ENCODE data around the gene CDC42BPB.

DNA sequence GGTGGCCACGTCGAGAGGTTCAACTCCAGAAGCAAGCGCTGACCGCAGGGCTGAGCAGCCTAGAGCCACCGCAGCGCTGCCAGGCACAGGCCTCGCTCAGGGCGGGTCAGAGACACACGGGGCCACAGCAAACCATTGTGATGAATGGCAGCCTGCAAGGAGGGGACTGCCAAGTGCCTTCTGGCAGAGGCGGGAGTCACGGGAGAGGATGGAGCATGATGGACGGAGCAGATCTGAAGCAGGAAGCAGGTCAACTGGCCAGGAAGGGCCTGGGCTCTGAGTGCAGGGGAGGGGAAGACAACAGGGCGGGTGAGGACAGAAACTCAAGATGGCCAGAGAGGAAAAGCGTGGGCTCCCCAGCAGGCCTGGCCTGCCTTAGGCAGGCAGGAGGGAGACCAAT, 49.8 kb downstream of the CDC42BPB start:
- no peak for TF ChIP-seq SCRT1 (tag by site-specific recombination; IDR thresholded peaks at IDR 0.05; ENCODE audit: borderline replicate concordance)
- TF ChIP-seq, protein P1, sequence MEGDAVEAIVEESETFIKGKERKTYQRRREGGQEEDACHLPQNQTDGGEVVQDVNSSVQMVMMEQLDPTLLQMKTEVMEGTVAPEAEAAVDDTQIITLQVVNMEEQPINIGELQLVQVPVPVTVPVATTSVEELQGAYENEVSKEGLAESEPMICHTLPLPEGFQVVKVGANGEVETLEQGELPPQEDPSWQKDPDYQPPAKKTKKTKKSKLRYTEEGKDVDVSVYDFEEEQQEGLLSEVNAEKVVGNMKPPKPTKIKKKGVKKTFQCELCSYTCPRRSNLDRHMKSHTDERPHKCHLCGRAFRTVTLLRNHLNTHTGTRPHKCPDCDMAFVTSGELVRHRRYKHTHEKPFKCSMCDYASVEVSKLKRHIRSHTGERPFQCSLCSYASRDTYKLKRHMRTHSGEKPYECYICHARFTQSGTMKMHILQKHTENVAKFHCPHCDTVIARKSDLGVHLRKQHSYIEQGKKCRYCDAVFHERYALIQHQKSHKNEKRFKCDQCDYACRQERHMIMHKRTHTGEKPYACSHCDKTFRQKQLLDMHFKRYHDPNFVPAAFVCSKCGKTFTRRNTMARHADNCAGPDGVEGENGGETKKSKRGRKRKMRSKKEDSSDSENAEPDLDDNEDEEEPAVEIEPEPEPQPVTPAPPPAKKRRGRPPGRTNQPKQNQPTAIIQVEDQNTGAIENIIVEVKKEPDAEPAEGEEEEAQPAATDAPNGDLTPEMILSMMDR (tag by site-specific recombination; IDR thresholded peaks at IDR 0.05), result no peak
- TF ChIP-seq KLF10 (tag by site-specific recombination; IDR thresholded peaks at IDR 0.05), result no peak
- no peak for TF ChIP-seq ZNF830 (tag by site-specific recombination; IDR thresholded peaks at IDR 0.05; ENCODE audit: low read depth)
- TF ChIP-seq, protein P2, sequence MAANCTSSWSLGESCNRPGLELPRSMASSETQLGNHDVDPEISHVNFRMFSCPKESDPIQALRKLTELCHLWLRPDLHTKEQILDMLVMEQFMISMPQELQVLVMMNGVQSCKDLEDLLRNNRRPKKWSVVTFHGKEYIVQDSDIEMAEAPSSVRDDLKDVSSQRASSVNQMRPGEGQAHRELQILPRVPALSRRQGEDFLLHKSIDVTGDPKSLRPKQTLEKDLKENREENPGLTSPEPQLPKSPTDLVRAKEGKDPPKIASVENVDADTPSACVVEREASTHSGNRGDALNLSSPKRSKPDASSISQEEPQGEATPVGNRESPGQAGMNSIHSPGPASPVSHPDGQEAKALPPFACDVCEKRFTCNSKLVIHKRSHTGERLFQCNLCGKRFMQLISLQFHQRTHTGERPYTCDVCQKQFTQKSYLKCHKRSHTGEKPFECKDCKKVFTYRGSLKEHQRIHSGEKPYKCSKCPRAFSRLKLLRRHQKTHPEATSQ (tag by site-specific recombination; IDR thresholded peaks at IDR 0.05), result no peak
